PC-3 (cell line): ENCODE results near the gene LBR.
"Not testable (repeated sequence)": the region's sequence is repeated elsewhere in the genome, so short reads cannot be mapped to it uniquely, and the experiment has no call there.

Source experiments
- CTCF ChIP-seq: fragments of 300-600 bp; sonication (generic); conservative IDR thresholded peaks from 2 replicates; pipeline ENCODE4 v1.5.1; 2017; ENCODE audit warnings: antibody characterized with exemption, low read depth, mild to moderate bottlenecking, low read length
- EZH2phosphoT487 ChIP-seq: fragments of 300-600 bp; sonication (generic); IDR thresholded peaks from 2 replicates; pipeline ENCODE4 v1.6.1; 2018; ENCODE audit warnings: mild to moderate bottlenecking, antibody characterized with exemption, low read length, borderline replicate concordance

GRCh38 chr1:225386860-225387259 lies 41.0 kb downstream of the LBR start:
- TF ChIP-seq EZH2phosphoT487, CTCF: not testable (repeated sequence)
